ENCODE measurements around the gene ZNF750.

DNA sequence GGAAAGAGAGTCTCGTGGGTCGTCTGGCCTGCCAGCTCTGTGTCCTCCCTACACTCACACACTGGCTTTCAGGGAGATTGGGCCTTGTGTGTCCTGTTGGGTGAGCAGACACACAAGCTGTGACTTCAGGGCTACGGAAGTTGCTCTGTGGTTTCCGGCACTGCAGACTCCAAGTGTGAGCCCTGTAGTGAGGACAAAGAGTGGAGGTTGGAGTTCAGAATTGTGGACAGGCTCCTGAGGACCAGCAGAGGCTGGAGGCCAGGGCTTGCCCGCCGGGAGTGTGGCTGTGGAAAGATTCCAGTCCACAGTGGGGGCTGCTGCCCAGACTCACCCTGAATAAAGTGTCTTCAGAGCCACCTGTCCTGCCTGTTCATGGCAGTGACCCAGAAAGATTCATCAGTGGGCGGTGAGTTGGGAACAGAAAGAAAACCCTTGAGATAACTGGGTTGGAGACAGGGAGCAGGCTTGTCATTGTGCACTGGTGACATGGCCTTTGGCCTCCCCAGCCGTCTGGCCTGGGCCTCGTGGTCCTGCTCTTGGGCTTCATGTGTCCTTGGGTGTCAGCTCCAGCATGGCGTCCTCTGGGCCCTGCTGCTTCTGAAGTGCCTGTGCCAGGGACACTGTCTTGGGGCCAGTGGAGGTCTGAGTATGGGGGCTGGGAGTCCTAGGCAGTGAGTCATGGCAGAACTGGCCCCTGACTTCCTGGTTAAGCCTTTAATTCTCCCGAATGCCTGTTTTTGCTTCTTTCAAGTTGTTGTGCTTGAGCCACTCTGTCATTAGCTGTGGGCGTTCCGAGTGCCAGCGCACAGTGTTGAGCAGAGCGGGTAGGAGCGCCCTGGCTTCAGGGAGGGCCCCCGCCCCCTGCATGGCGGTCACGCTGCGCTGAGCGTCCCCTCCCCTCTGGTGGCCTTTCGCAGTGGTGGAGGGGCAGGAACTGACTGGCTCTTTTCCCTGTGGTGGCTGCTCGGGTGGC is 19.9 kb upstream of the ZNF750 start:
- no peak for TF ChIP-seq CTCF (IDR thresholded peaks at IDR 0.05; ENCODE audit: insufficient read depth, low read length)
- peak; percentile 32 for TF ChIP-seq POLR2AphosphoS5 (IDR thresholded peaks at IDR 0.05; ENCODE audit: low read depth)

Measured in HL-60 (cell line).